Hepatocyte (in vitro differentiated cells): ENCODE data around the gene MYCBPAP.

Source experiments
- EZH2 ChIP-seq: fragments of 200-600 bp; sonication (generic); IDR thresholded peaks from 2 replicates; pipeline ENCODE4 v1.6.1; 2016; ENCODE audit warnings: antibody characterized with exemption, mild to moderate bottlenecking, borderline replicate concordance
- TF ChIP-seq, protein P1 (sequence below): fragments of 200-600 bp; sonication (generic); IDR thresholded peaks from 2 replicates; pipeline ENCODE4 v1.5.1; 2016; ENCODE audit warnings: antibody characterized with exemption, mild to moderate bottlenecking; ENCODE audit not compliant: poor library complexity

DNA sequence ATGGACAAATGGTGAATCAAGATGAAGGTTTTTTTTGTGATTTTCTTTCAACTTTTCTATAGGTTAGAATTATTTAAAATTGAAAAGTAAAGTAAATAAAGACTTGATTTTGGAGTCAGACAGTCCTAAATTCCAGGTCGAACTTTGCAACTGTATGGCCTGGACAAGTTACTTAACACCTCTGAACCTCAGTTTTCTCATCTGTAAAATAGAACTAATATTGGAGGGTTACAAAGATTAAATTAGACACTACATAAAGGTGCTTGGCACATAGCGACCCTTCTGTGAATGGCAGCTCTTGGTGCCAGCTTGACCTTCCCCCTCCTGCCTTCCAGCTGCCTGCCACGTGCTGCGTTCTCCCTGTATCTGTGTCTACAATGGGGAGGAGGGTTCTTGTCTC is 26.6 kb upstream of the MYCBPAP start:
- TF ChIP-seq, protein P1, sequence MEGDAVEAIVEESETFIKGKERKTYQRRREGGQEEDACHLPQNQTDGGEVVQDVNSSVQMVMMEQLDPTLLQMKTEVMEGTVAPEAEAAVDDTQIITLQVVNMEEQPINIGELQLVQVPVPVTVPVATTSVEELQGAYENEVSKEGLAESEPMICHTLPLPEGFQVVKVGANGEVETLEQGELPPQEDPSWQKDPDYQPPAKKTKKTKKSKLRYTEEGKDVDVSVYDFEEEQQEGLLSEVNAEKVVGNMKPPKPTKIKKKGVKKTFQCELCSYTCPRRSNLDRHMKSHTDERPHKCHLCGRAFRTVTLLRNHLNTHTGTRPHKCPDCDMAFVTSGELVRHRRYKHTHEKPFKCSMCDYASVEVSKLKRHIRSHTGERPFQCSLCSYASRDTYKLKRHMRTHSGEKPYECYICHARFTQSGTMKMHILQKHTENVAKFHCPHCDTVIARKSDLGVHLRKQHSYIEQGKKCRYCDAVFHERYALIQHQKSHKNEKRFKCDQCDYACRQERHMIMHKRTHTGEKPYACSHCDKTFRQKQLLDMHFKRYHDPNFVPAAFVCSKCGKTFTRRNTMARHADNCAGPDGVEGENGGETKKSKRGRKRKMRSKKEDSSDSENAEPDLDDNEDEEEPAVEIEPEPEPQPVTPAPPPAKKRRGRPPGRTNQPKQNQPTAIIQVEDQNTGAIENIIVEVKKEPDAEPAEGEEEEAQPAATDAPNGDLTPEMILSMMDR = no peak
- TF ChIP-seq EZH2 = no peak
